Globus pallidus (tissue), 1 donor: Measurements from ENCODE around the gene CCDC191.

Experiments used
- DNase-seq: peaks from one replicate; pipeline ENCODE4 v3.0.0-alpha.2; 2015; ENCODE audit warnings: low spot score

The CCDC191 gene

DNA sequence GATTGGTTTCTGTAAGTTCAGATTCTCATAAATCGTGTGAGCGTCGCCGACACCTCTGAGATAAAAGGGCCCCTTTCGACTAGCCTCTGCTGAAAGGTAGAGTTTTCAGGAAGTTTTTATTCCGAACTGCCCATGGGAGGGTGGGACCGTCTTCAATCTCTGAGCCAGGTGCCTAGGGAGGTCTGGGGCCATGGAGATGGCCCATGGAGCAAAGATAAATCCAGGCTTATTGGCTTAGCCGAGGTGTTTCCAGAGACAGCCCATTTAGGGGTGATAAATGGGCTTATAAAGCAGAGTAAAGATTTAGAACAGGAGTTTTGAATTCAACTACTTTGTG is 653 bp upstream of the CCDC191 start:
- no peak for DNase-seq

DNA sequence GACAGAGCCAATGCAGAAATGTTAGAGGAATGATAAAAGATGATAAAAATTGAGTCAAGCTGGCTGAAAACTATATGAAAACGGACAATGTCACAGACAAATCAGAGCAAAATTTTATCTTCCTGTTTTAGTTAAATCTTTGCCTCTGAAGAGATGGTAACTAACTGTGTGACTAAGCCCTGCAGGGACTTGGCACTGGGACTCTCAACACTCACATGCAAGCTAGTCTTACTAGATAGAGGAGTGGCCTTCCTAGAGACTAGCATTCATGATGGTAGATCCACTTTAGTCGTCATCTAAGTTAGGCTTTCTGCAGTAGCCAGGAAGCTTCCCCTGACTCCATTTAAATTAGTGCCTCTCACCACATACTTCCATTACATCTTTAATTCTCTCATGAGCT is 4.1 kb downstream of the CCDC191 start:
- DNase-seq: no peak

- no peak for DNase-seq
These were observed 13.1 kb downstream of the CCDC191 start for GRCh38 chr3:114043205-114043604.

DNA sequence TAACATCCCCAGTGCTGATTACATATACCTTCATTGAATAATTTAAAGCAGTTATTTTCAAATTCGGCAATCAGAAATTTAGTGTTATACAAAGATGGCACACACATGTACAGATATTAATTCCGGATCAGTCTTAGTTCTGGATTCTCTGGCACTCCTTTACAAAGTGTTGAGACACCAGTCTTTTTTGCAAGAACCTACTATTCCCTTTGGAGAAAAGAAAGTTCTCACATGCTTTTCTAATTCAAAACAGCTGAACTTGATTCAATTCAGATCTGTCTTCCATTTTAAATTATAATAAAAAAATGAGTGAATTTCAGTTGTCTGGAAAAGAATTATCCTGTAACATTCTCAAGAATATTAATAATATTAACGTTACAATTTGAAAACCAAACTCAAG is 20.4 kb downstream of the CCDC191 start:
- no peak for DNase-seq

DNA sequence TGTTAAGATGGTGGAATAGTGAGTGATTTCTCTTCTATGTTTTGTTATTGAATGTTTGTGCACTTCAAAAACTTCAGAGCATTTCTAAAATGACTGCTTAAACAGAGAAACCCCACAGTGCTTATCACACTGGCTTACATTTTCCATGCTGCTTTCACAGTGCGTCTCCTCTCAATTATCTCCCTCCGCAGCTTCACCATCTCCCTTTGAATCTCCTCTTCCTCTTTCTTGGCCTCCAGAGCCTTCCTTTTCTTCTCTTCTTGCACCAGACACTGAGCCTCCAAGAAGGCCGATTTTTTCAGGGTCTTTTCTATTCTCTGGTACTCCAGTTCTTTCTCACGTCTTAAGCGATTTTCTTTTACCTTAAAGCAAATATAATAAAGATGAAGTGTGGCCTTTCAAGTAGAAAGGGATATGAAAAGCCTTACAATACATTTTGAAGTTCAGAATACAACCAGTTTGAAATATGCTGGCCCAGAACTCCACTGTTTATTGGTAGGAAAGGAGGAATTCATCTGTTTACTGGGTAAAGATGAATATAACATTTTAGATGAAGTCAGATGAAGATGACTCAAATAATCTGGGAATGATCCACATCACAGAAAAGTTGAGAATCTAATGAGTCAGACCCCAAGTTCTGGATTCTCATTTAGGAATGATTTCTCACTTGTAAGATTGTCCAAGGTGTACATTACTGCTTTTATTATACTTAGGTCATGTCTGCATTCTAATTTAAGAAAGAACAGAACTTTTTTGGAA is 21.4 kb downstream of the CCDC191 start:
- no peak for DNase-seq

DNA sequence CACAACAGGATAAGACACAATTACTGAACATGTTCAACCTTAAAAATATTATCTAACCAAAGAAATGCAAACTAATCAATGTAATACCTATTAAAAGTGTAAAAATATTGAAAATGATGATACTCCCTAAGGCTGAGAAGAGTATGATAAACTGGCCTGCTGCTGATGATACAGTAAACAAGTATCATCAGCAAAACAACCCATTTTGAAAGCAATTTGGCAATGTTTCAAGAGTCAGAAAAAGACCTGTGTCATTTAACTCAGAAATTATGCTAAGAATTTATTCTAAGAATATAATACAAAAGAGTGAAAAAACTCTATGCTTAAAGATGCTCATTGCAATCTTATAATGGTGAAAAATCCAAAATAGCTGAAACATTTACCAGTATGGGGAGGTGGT is 22.1 kb downstream of the CCDC191 start:
- no peak for DNase-seq

GRCh38 chr3:114033721-114034120 is 22.6 kb downstream of the CCDC191 start:
- no peak for DNase-seq

DNA sequence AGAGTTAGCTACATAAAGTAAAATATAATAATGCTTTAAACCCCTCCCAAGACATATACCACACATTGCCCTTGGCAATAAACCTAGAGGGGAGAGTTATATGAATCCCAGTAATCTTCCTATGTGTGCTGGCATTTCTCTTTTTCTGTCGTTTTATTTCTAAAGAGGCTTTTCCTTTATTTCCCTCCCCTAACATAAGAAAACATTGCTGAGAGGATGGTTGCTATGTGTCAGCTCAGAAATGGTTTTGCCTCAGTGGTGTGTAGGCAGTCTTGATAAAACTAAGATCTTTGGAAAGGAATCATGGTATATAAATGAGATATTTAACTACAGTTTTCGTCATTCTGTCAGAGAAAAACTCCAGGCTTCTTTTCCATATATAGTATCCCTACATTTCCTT is 30.0 kb downstream of the CCDC191 start:
- DNase-seq: no peak

DNA sequence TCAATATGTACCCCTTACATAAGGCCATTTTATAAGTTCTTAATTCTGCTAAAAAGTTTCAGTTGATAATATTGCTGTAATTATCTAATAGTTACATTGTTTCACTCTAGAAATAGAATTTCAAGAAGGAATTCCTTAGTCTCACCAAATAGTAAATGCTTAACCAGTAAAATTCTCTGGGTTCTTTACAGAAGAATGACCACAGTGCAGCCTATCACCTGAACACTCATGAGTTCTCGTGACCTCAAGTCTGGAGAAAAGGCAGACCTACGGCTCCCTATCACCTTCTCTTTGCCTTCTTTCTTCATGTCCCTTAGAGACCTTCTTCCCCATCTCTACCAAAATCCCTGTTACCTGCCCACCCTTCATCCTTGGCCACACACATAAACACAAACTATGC is 30.9 kb downstream of the CCDC191 start:
- no peak for DNase-seq

DNA sequence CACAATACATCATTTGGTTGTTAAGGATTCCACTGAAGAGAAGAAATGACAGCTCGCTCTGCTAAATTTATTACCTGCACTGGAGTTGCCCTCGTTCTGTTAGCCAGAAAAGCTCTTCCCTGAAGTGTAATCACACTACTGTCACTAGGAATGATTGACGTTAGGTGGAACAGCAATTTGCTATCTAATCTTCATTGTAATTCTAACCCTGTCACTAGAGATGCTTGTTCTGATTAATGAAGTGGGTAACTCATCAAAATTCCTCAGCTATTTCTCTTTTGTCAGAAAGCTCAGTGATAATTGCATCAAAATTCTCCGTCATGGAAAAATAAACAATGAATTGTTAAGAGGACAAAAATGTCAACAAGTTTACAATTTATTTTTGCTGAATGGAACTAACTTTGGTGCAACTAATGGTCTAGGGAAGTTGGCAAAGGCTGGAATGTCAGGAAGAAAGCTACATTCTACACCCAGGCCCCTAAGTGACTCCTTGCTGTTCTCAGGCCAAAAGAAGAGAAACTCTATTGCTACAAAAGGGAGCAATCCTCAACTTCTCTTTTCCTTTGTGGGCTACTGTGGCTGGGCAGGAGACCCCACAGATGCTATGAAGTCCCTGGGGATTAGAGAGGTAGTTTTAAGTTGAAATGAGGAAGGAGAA is 34.1 kb downstream of the CCDC191 start:
- no peak for DNase-seq

- DNase-seq: no peak
These were observed 35.4 kb downstream of the CCDC191 start for GRCh38 chr3:114020907-114021306.

DNA sequence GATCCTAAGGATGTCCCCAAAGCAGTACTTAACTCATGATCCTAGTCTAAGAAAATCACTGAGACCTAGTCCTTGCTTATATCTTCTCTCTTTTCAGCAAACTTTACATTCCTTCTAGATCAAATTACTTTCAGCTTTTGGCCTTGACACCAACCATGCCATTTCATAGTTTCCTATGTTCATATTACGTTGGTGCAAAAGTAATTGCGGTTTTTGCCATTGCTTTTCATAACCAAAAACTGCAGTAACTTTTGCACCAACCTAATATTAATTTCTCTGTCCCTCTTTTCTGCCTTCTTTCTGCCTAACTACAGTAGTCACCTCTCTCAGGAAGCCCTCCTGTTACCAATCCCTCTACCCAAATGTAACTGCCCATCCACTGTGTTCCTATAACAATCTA is 36.8 kb downstream of the CCDC191 start:
- DNase-seq: no peak

DNA sequence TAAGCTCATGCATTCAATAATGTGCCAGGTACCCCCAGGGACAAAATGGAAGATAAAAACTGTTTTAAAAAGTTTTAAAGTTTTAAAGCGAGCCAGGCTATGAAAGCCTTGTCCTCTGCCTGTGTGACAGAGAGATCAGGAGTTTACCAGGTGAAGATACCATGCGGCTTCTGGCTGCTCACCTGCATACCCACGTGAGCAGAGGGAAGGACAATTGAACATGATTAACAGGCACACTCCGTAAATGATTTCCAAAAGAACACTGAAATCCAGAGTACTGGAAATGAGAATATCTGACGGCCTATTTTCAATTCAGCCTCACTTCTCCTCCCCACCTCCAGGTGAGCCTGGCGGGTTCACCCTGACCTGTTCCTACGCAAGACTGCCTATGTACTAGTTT is 42.1 kb downstream of the CCDC191 start:
- no peak for DNase-seq

DNA sequence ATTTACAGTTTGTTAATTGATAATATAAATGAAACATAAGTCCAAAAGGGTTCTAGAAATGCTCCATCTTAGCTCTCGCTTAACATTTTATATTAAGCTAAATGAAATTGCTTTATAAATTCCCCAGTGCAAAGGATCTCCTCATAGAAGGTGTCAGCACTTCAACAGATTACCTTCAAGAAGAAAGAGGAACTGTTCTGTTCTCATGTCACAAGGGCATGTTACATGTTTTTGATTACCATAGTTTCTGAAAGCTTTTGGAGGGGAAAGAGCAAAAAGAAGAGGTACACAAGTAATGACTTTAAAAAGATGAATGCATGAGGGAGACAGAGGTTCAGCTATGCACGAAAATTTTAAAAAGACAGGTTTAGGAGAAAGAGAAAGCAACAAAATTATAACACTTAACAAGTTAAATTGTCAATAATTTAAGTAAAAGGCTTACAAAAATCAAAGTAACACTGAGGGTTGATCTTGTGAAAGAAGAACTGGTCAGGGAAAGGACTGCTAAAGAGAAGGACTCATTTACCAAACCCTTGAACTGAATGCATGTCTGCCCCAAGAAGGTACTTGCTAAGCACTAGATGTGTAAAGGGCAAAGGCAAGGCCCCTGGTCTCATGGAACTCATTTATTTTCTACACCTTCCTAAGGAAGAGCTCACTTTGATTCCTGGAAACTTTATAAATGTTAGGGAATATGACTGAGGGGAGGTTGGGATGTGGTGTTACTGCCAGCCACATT is 45.1 kb downstream of the CCDC191 start:
- DNase-seq: no peak

DNA sequence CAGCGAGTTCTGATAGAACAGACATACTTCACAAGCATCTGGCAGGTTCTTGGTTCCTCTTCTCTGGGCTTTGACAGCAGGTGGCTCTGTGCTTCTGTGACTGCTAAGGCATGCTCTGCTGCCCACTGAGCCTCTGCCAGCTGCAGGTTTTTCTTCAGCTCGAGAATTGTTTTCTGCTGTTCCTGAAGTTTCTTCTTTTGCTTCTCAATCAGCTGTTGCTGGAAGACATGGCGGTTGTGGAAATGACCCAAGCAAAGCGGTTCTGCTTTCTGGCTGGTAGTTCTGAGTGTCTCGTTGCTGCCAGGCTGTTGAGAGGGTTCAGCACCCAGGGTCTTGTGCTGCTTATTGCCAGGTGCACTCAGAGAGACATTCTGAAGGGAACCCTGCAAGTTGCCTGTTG is 50.8 kb downstream of the CCDC191 start:
- DNase-seq: no peak

- DNase-seq: no peak
These were observed 70.8 kb downstream of the CCDC191 start for GRCh38 chr3:113985541-113985940.

DNA sequence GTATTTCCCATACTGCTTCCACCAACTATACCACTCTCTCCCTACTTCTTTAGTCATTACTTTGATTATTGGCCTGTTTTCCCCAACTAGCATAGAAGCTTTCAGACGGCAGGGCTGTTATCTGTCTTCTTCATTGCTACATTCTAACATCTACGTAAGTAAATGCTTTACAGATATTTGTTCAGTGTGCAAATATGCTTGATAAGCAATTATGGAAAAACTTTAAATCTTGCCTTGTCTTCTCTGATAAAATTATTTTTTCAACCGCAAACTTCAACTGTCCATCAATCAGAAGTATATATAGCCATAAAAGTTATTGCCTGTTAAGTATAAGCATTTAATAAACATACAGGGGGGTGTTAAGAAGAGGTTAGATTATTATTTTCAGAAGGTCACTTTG is 72.8 kb downstream of the CCDC191 start:
- DNase-seq: no peak

- no peak for DNase-seq
These were observed 74.5 kb downstream of the CCDC191 start for GRCh38 chr3:113981803-113982202.

DNA sequence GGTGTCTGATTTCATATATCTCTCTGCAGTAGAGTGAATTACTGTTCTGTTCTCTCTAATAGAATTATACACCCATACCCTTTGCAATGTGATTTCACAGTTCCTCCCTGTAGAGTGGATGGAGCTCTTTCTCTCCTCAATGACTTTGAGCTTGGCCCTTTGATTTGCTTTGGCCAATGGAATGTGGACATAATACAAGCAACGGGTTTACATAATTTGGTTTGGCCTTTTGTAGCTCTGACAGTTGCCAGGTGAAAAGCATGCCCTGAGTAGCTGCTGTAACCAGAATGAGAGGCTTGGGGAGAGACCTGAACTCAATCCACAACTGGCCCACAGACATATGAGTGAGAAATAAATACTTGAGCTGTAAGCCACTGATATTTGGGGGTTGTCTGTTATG is 76.4 kb downstream of the CCDC191 start:
- DNase-seq: no peak

DNA sequence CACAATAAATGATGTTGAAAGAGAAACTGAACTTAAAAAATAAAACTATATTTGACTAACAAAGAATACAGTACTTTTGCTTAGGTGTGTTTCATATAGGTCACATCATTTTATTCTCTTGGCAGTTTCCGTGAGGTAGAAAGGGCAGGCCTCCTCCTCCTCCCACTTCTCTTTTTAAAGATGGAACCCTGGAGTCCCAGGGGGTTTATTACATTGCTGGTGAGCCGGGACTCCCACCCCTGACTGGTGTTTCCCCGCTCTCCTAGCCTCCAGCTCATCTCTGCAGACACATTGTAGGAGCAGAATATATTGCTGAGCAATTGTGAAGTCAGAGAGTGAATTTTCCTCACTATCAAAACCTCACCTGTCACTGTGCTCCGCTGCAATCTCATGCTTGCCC is 78.5 kb downstream of the CCDC191 start:
- DNase-seq: no peak

DNA sequence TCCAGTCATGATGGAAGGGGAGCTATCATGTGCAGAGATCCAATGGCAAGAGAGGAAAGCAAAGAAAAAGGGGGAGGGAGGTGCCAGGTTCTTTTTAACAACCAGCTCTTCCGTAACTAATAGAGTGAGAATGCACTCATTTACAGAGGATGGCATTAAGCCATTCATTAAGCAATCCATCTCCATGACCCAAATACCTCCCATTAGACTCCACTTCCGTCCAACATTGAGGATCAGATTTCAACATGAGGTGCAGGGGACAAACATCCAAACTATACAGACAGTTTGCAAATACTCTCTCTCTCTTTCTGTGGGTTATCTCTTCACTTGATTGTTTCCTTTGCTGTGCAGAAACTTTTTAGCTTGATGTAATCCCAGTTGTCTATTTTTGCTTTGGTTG is 87.3 kb downstream of the CCDC191 start:
- DNase-seq: peak; percentile 32

DNA sequence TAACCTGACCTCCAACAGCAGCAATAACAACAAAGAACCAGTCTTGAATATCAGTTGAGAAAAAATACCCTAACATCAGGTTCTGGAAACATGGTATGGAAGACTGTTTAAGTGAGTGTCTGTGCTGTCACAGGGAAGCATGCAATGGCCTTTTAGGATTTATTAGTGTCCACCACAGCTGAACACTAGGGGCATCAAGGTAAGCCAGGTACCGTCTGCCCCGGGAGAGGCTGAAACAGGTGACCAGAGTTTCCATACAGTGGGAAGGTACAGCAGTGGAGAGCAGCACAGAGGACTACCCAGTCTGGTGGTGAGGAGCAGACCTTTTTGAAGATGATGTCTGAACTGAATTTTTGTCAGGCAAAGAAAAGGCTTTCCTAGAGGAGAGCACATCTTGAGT is 90.2 kb downstream of the CCDC191 start:
- DNase-seq: no peak

DNA sequence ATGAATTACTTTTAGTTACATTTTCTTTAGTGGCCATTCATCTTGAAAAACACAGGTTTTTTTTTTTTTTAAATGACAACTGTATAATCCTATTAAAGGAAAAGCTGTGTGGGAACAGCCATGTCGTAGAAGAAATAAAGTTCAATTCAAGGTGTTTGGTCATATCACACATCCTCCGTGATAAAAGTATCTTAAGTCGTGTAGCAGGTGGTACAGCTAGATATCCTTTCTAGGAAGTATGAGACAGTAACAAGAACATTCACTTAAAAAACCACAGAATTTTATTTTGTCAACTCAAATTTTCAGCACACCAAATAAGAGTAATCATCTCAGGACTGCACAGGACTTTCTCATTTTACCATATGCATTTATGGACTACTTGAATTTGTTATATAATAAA is 92.4 kb downstream of the CCDC191 start:
- no peak for DNase-seq
